Spleen (tissue), 11 donors: Measurements from ENCODE around the gene CIB1. TPM values are rescaled to one million over a fixed set of nuclear protein-coding genes. Genes with fewer than 3 reads are reported as not detected.

Experiments
- DNase-seq: peaks from one replicate; pipeline ENCODE4 v3.0.0-alpha.2; 2020
- H3K27ac ChIP-seq, 8 donors: fragments of 200-600 bp; sonication (generic) in 7 of 8; 1 replicate in 4 of 8; 2 replicates in 4 of 8; pipeline versions ENCODE4 v1.5.0 to v1.8.0; 2016 to 2021; ENCODE audit warnings: inconsistent platforms in 4 of 8, mild to moderate bottlenecking in 4 of 8, moderate library complexity in 1 of 8
- H3K27me3 ChIP-seq, 7 donors: fragments of 200-600 bp; sonication (generic) in 6 of 7; replicated peaks in 1 of 7; 1 replicate in 4 of 7; 2 replicates in 3 of 7; pipeline versions ENCODE4 v1.5.0 to v1.8.0; 2016 to 2021; ENCODE audit warnings: inconsistent platforms in 3 of 7, mild to moderate bottlenecking in 1 of 7
- H3K36me3 ChIP-seq, 6 donors: fragments of 200-600 bp; sonication (generic) in 5 of 6; 1 replicate in 4 of 6; 2 replicates in 2 of 6; pipeline versions ENCODE4 v1.5.0 to v1.8.0; 2016 to 2021; ENCODE audit warnings: inconsistent platforms in 2 of 6
- H3K4me1 ChIP-seq, 6 donors: fragments of 200-600 bp; sonication (generic) in 5 of 6; 1 replicate in 3 of 6; 2 replicates in 3 of 6; pipeline versions ENCODE4 v1.5.0 to v1.8.0; 2016 to 2021; ENCODE audit warnings: inconsistent platforms in 3 of 6
- H3K4me3 ChIP-seq, 8 donors: fragments of 200-600 bp; sonication (generic) in 7 of 8; 1 replicate in 4 of 8; 2 replicates in 4 of 8; pipeline versions ENCODE4 v1.5.0 to v1.8.0; 2016 to 2021; ENCODE audit warnings: inconsistent platforms in 4 of 8, mild to moderate bottlenecking in 4 of 8, moderate library complexity in 2 of 8
- H3K9me3 ChIP-seq, 8 donors: fragments of 200-600 bp; sonication (generic) in 7 of 8; 1 replicate in 4 of 8; 2 replicates in 4 of 8; pipeline versions ENCODE4 v1.5.0 to v1.8.0; 2016 to 2021; ENCODE audit warnings: inconsistent platforms in 4 of 8
- CTCF ChIP-seq, 11 experiments: fragments of 200-600 bp in 7 of 11; fragments of 450-650 bp in 4 of 11; sonication (generic) in 4 of 11; IDR thresholded peaks in 8 of 11; conservative IDR thresholded peaks in 3 of 11; 1 replicate in 7 of 11; 2 replicates in 4 of 11; pipeline versions ENCODE4 v1.4.0 to v1.8.0; 2016 to 2021; ENCODE audit warnings: antibody characterized with exemption in 11 of 11, inconsistent platforms in 4 of 11, mild to moderate bottlenecking in 1 of 11
- POLR2A ChIP-seq, 3 donors: fragments of 450-650 bp; IDR thresholded peaks; one replicate each; pipeline ENCODE4 v1.5.1; 2017; ENCODE audit warnings: antibody characterized with exemption in 3 of 3, mild to moderate bottlenecking in 1 of 3
- POLR2AphosphoS5 ChIP-seq, 3 donors: sonication (generic); formaldehyde crosslinking; IDR thresholded peaks; one replicate each; pipeline ENCODE4 v1.5.1; 2017; ENCODE audit warnings: antibody characterized with exemption in 3 of 3
- WGBS, 5 donors: extraction: QIAGEN DNeasy Blood & Tissue Kit in 3 of 5; methylation state at CpG; one replicate each; pipeline versions ENCODE4 v1.1.5 to v1.1.7; 2013 to 2018; 5-methylcytosine and 5-hydroxymethylcytosine counted together
- intact Hi-C: fragments of 100-400 bp; cut with DNase I; formaldehyde crosslinking; loops from one replicate; pipeline ENCODE4 v1.15.0; 2023; ENCODE audit warnings: low total_unique reads
- polyA plus RNA-seq, 3 donors: library from polyadenylated mRNA; stranded (reverse); fragments of 200-250 nt; gene quantifications; one replicate each; pipeline ENCODE4 v1.2.1, GENCODE V29; 2013
- total RNA-seq, 7 donors: library from RNA; depleted of rRNA in 3 of 7; stranded (reverse); fragments of >200 nt in 3 of 7; fragmentation: NEBNext Ultra II Directional in 4 of 7; extraction: Animal tissue kit (Norgen Biotek cat#: 25700) in 4 of 7; gene quantifications; one replicate each; pipeline versions ENCODE4 v1.1.0 to v1.2.1, GENCODE V29; 2016 to 2021
- donor health status: healthy with polysubstance abuse.
- donor health status: DM: no; HTN: no; CAD: no; lungs with moderate emphysema.
- donor health status: DM: no; HTN: no; CAD: no.
- donor health status: Bipolar disorder and iron deficiency.
- donor health status: healthy.
- donor health status: DM: no; HTN: no; CAD: no.
- donor health status: DM: yes; HTN: yes; CAD: no.

The CIB1 gene
- total and polyA plus RNA-seq, 10 donors, result 31.7 to 247 (median 79.0) TPM

DNA sequence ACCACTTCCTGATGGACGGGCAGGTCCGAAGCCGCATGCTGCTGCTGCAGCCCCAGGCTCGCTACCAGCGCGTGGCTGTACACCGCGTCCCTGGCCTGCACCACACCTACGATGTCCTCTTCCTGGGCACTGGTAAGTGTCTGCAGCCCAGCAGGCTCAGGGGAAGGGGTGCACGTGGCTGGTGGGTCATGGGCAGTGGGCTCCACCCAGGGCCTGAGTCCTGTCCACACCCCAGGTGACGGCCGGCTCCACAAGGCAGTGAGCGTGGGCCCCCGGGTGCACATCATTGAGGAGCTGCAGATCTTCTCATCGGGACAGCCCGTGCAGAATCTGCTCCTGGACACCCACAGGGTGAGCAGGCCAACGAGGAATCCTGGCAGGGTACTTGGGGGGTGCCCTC lies 8.7 kb downstream of the CIB1 start:
- no peak for TF ChIP-seq CTCF (IDR thresholded peaks at IDR 0.05 in 8 of 11, conservative IDR thresholded peaks at IDR 0.05 in 3 of 11)
- peak in 1 of 3 donors; percentile 40 for TF ChIP-seq POLR2AphosphoS5 (IDR thresholded peaks at IDR 0.05)
- DNase-seq, result no peak
- Histone ChIP-seq H3K27me3 (no peaks in the 10 kb centered on the region), H3K4me3 (no peak overlapping the region), H3K4me1 (peaks cover 6 to 55% (median 34%) of the 10 kb centered on the region in 6 donors), H3K27ac (peak overlapping the region in 1 of 8 donors; percentile 16), H3K9me3 (no peaks in the 10 kb centered on the region), H3K36me3 (peaks cover 9 to 100% (median 79%) of the 10 kb centered on the region in 6 donors)
- WGBS, 5 donors, result 74 to 94% (median 87%) methylated on average over 4 to 17 of the region's 17 CpGs
- intact Hi-C loops, result no loop called here

- WGBS, 5 donors, result 85 to 97% (median 91%) methylated on average over 21 to 22 of the region's 22 CpGs
- intact Hi-C loops, result no loop called here
- DNase-seq, result no peak
Measured at GRCh38 chr15:90223441-90224165, 10.1 kb downstream of the CIB1 start.

DNA sequence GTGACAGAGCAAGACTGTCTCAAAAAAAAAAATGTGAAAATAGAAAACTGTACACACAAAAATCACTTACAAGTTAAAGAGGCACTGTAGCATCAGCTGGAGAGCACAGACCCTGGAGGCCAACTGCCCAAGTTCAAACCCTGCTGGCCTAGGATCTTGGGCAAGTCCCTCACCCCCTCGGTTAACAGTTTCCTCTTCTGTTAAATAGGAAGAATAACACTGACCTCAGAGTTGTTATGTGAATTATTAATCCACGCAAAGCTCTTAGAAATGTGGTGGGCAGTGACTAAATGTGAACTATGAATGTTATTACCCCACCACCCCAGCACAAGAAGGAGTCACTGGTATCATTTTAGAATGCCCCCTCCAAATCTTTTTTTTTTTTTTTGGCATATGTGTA lies 11.2 kb downstream of the CIB1 start:
- no peaks in the 10 kb centered on the region for H3K27me3 ChIP-seq
- TF ChIP-seq CTCF (IDR thresholded peaks at IDR 0.05 in 8 of 11, conservative IDR thresholded peaks at IDR 0.05 in 3 of 11) (no peak), POLR2AphosphoS5 (IDR thresholded peaks at IDR 0.05) (no peak), POLR2A (IDR thresholded peaks at IDR 0.05) (no peak)
- no peak overlapping the region for H3K4me3 ChIP-seq
- intact Hi-C loops, result no loop called here
- H3K27ac ChIP-seq, result no peak overlapping the region
- H3K9me3 ChIP-seq, result no peaks in the 10 kb centered on the region
- no peak for DNase-seq
- H3K36me3 ChIP-seq, result peaks cover 2 to 100% (median 64%) of the 10 kb centered on the region in 6 donors
- WGBS, 5 donors, result 52 to 76% (median 62%) methylated on average over 2 of the region's 2 CpGs
- H3K4me1 ChIP-seq, result peaks cover 5 to 64% (median 43%) of the 10 kb centered on the region in 6 donors

More at GRCh38 chr15:90223441-90224165, 10.1 kb downstream of the CIB1 start:
- Histone ChIP-seq H3K4me3 (no peak overlapping the region), H3K36me3 (peaks cover 9 to 100% (median 65%) of the 10 kb centered on the region in 6 donors), H3K9me3 (no peaks in the 10 kb centered on the region), H3K4me1 (peaks cover 5 to 55% (median 36%) of the 10 kb centered on the region in 6 donors), H3K27me3 (no peaks in the 10 kb centered on the region), H3K27ac (peak overlapping the region in 3 of 8 donors; percentile 11 to 16 (median 15))
- TF ChIP-seq POLR2AphosphoS5 (IDR thresholded peaks at IDR 0.05), result peak in 1 of 3 donors; percentile 60
- TF ChIP-seq POLR2A (IDR thresholded peaks at IDR 0.05), result no peak

DNA sequence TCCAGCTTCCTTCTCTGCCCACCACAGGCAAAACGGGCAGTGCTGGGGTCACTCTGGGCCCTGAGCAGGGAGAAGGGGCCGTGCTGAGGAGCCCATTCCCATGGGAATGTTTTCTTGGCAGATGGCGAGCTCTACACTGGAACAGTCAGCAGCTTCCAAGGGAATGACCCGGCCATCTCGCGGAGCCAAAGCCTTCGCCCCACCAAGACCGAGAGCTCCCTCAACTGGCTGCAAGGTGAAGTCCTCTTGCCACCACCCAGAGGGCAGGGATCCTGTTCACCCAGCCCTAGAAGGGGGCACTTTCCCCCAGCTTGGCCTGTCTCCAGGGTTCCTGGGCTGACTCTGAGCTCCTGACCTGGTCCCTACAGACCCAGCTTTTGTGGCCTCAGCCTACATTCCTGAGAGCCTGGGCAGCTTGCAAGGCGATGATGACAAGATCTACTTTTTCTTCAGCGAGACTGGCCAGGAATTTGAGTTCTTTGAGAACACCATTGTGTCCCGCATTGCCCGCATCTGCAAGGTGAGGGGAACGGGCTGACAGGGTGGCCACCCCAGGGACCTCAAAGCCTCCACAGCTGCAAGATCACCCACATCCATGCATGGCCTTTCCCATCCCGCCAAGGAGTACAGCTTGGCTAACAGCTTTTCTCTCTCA lies 12.4 kb downstream of the CIB1 start:
- H3K36me3 ChIP-seq, result peaks cover 2 to 100% (median 53%) of the 10 kb centered on the region in 6 donors
- peaks cover 5 to 76% (median 46%) of the 10 kb centered on the region in 6 donors for H3K4me1 ChIP-seq
- no peaks in the 10 kb centered on the region for H3K27me3 ChIP-seq
- TF ChIP-seq POLR2A (IDR thresholded peaks at IDR 0.05) (no peak), CTCF (IDR thresholded peaks at IDR 0.05 in 8 of 11, conservative IDR thresholded peaks at IDR 0.05 in 3 of 11) (peak in 10 of 11 experiments; percentile 9 to 73 (median 61)), POLR2AphosphoS5 (IDR thresholded peaks at IDR 0.05) (peak; percentile 22 to 44 (median 37))
- H3K4me3 ChIP-seq, result no peak overlapping the region
- peak overlapping the region in 3 of 8 donors; percentile 15 to 60 (median 48) for H3K27ac ChIP-seq
- intact Hi-C loops, result no loop called here
- 60 to 82% (median 70%) methylated on average over 5 to 14 of the region's 14 CpGs for WGBS, 5 donors
- H3K9me3 ChIP-seq, result no peaks in the 10 kb centered on the region
- DNase-seq, result no peak
